Spleen (tissue), 11 donors: Measurements from ENCODE around the gene KCNC3. TPM values are rescaled to one million over a fixed set of nuclear protein-coding genes. Genes with fewer than 3 reads are reported as not detected.

Experiments used
- DNase-seq: peaks from one replicate; pipeline ENCODE4 v3.0.0-alpha.2; 2020
- H3K27ac ChIP-seq, 8 donors: fragments of 200-600 bp; sonication (generic) in 7 of 8; 1 replicate in 4 of 8; 2 replicates in 4 of 8; pipeline versions ENCODE4 v1.5.0 to v1.8.0; 2016 to 2021; ENCODE audit warnings: inconsistent platforms in 4 of 8, mild to moderate bottlenecking in 4 of 8, moderate library complexity in 1 of 8
- H3K27me3 ChIP-seq, 7 donors: fragments of 200-600 bp; sonication (generic) in 6 of 7; replicated peaks in 1 of 7; 1 replicate in 4 of 7; 2 replicates in 3 of 7; pipeline versions ENCODE4 v1.5.0 to v1.8.0; 2016 to 2021; ENCODE audit warnings: inconsistent platforms in 3 of 7, mild to moderate bottlenecking in 1 of 7
- H3K36me3 ChIP-seq, 6 donors: fragments of 200-600 bp; sonication (generic) in 5 of 6; 1 replicate in 4 of 6; 2 replicates in 2 of 6; pipeline versions ENCODE4 v1.5.0 to v1.8.0; 2016 to 2021; ENCODE audit warnings: inconsistent platforms in 2 of 6
- H3K4me1 ChIP-seq, 6 donors: fragments of 200-600 bp; sonication (generic) in 5 of 6; 1 replicate in 3 of 6; 2 replicates in 3 of 6; pipeline versions ENCODE4 v1.5.0 to v1.8.0; 2016 to 2021; ENCODE audit warnings: inconsistent platforms in 3 of 6
- H3K4me3 ChIP-seq, 8 donors: fragments of 200-600 bp; sonication (generic) in 7 of 8; 1 replicate in 4 of 8; 2 replicates in 4 of 8; pipeline versions ENCODE4 v1.5.0 to v1.8.0; 2016 to 2021; ENCODE audit warnings: inconsistent platforms in 4 of 8, mild to moderate bottlenecking in 4 of 8, moderate library complexity in 2 of 8
- H3K9me3 ChIP-seq, 8 donors: fragments of 200-600 bp; sonication (generic) in 7 of 8; 1 replicate in 4 of 8; 2 replicates in 4 of 8; pipeline versions ENCODE4 v1.5.0 to v1.8.0; 2016 to 2021; ENCODE audit warnings: inconsistent platforms in 4 of 8
- CTCF ChIP-seq, 11 experiments: fragments of 200-600 bp in 7 of 11; fragments of 450-650 bp in 4 of 11; sonication (generic) in 4 of 11; IDR thresholded peaks in 8 of 11; conservative IDR thresholded peaks in 3 of 11; 1 replicate in 7 of 11; 2 replicates in 4 of 11; pipeline versions ENCODE4 v1.4.0 to v1.8.0; 2016 to 2021; ENCODE audit warnings: antibody characterized with exemption in 11 of 11, inconsistent platforms in 4 of 11, mild to moderate bottlenecking in 1 of 11
- POLR2A ChIP-seq, 3 donors: fragments of 450-650 bp; IDR thresholded peaks; one replicate each; pipeline ENCODE4 v1.5.1; 2017; ENCODE audit warnings: antibody characterized with exemption in 3 of 3, mild to moderate bottlenecking in 1 of 3
- POLR2AphosphoS5 ChIP-seq, 3 donors: sonication (generic); formaldehyde crosslinking; IDR thresholded peaks; one replicate each; pipeline ENCODE4 v1.5.1; 2017; ENCODE audit warnings: antibody characterized with exemption in 3 of 3
- WGBS, 5 donors: extraction: QIAGEN DNeasy Blood & Tissue Kit in 3 of 5; methylation state at CpG; one replicate each; pipeline versions ENCODE4 v1.1.5 to v1.1.7; 2013 to 2018; 5-methylcytosine and 5-hydroxymethylcytosine counted together
- intact Hi-C: fragments of 100-400 bp; cut with DNase I; formaldehyde crosslinking; loops from one replicate; pipeline ENCODE4 v1.15.0; 2023; ENCODE audit warnings: low total_unique reads
- polyA plus RNA-seq, 3 donors: library from polyadenylated mRNA; stranded (reverse); fragments of 200-250 nt; gene quantifications; one replicate each; pipeline ENCODE4 v1.2.1, GENCODE V29; 2013
- total RNA-seq, 7 donors: library from RNA; depleted of rRNA in 3 of 7; stranded (reverse); fragments of >200 nt in 3 of 7; fragmentation: NEBNext Ultra II Directional in 4 of 7; extraction: Animal tissue kit (Norgen Biotek cat#: 25700) in 4 of 7; gene quantifications; one replicate each; pipeline versions ENCODE4 v1.1.0 to v1.2.1, GENCODE V29; 2016 to 2021
- donor health status: healthy with polysubstance abuse.
- donor health status: DM: no; HTN: no; CAD: no; lungs with moderate emphysema.
- donor health status: DM: no; HTN: no; CAD: no.
- donor health status: Bipolar disorder and iron deficiency.
- donor health status: healthy.
- donor health status: DM: no; HTN: no; CAD: no.
- donor health status: DM: yes; HTN: yes; CAD: no.

The KCNC3 gene
- total and polyA plus RNA-seq, 10 donors = 0.72 to 20.8 (median 5.2) TPM

GRCh38 chr19:50362030-50362412, 32.8 kb upstream of the KCNC3 start:
- 83 to 91% (median 90%) methylated on average over 7 of the region's 7 CpGs for WGBS, 5 donors
- Histone ChIP-seq H3K27ac (no peak overlapping the region), H3K9me3 (no peaks in the 10 kb centered on the region), H3K4me1 (peaks cover 0 to 71% (median 23%) of the 10 kb centered on the region in 6 donors), H3K4me3 (no peak overlapping the region), H3K27me3 (no peaks in the 10 kb centered on the region), H3K36me3 (no peaks in the 10 kb centered on the region)
- intact Hi-C loops = loop anchor here (10.0 kb wide), 1 partner anchor 53 kb away; the partner anchor contains the start of gene SPIB
- TF ChIP-seq POLR2AphosphoS5 (IDR thresholded peaks at IDR 0.05) (no peak), CTCF (IDR thresholded peaks at IDR 0.05 in 8 of 11, conservative IDR thresholded peaks at IDR 0.05 in 3 of 11) (no peak), POLR2A (IDR thresholded peaks at IDR 0.05) (no peak)
- no peak for DNase-seq

GRCh38 chr19:50361290-50362029, 32.3 kb upstream of the KCNC3 start:
- TF ChIP-seq CTCF (IDR thresholded peaks at IDR 0.05 in 8 of 11, conservative IDR thresholded peaks at IDR 0.05 in 3 of 11) = no peak
- no peak for TF ChIP-seq POLR2A (IDR thresholded peaks at IDR 0.05)
- TF ChIP-seq POLR2AphosphoS5 (IDR thresholded peaks at IDR 0.05) = no peak
- WGBS, 5 donors = 75 to 88% (median 84%) methylated on average over 6 to 7 of the region's 7 CpGs
- Histone ChIP-seq H3K4me3 (no peak overlapping the region), H3K27ac (no peak overlapping the region), H3K4me1 (peaks cover 0 to 76% (median 26%) of the 10 kb centered on the region in 6 donors), H3K9me3 (no peaks in the 10 kb centered on the region), H3K27me3 (no peaks in the 10 kb centered on the region), H3K36me3 (no peaks in the 10 kb centered on the region)
- intact Hi-C loops = loop anchor here (10.0 kb wide), 1 partner anchor 53 kb away; the partner anchor contains the start of gene SPIB
- DNase-seq = no peak

DNA sequence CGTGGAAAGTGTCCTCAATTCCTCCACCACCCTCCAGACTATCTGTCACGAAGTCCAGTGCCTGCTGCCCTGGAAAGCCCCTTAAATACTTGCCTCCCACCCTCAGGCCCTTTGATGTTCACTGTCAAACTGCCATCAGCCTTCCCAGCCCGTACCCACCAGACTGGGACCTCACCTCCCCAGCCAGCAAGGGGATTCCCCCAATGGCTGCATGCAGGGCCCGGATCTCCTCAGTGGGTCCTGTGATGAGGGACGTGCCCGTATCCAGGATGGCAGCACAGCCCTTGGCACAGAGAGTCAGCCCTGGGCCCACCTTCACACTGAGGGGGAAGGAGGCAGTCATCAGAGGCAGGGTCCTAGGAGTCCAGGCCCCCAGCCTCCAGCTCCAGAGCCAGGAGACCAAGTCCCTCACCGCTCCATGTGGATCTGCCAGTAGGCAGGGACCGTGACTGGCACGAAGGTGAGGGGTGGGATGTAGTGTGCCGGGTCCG, 30.2 kb upstream of the KCNC3 start:
- intact Hi-C loops = loop anchor here (5.0 kb wide), 1 partner anchor 423 kb away; no protein-coding TSS in a partner anchor
- no peaks in the 10 kb centered on the region for H3K9me3 ChIP-seq
- no peaks in the 10 kb centered on the region for H3K27me3 ChIP-seq
- DNase-seq = no peak
- no peak for TF ChIP-seq POLR2A (IDR thresholded peaks at IDR 0.05)
- TF ChIP-seq CTCF (IDR thresholded peaks at IDR 0.05 in 8 of 11, conservative IDR thresholded peaks at IDR 0.05 in 3 of 11) = no peak
- TF ChIP-seq POLR2AphosphoS5 (IDR thresholded peaks at IDR 0.05) = no peak
- no peaks in the 10 kb centered on the region for H3K36me3 ChIP-seq
- peaks cover 0 to 60% (median 15%) of the 10 kb centered on the region in 6 donors for H3K4me1 ChIP-seq
- WGBS, 5 donors = 83 to 96% (median 90%) methylated on average over 9 to 11 of the region's 11 CpGs
- no peak overlapping the region for H3K4me3 ChIP-seq
- H3K27ac ChIP-seq = no peak overlapping the region
